GM12872 (cell line): ENCODE measurements around the gene ABCD1.

Experiments
- TF ChIP-seq, protein P1 (sequence below): IDR thresholded peaks from 3 replicates; pipeline ENCODE4 v1.5.1; 2011; ENCODE audit warnings: low read depth, mild to moderate bottlenecking, low read length, moderate library complexity; ENCODE audit not compliant: insufficient read depth

The ABCD1 gene

DNA sequence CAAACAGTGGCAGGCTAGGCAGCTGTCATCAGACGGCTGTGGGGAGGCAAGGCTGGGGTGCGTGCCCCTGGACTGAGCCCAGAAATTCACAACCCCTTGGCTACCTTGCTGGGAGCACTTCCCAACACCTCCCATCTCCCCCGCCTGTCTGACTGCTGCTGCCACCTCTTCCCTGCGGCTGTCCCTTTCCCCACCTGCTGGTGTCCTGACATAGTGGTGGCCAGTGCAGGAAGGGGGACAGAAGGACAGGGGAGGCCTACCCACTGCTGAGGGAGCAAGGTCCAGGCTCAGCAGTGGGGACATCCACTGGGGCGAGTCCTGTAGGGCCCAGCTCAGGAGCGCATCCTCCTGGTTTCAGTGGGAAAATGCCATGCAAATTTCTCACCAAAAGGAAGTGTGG is 3.4 kb downstream of the ABCD1 start:
- TF ChIP-seq, protein P1, sequence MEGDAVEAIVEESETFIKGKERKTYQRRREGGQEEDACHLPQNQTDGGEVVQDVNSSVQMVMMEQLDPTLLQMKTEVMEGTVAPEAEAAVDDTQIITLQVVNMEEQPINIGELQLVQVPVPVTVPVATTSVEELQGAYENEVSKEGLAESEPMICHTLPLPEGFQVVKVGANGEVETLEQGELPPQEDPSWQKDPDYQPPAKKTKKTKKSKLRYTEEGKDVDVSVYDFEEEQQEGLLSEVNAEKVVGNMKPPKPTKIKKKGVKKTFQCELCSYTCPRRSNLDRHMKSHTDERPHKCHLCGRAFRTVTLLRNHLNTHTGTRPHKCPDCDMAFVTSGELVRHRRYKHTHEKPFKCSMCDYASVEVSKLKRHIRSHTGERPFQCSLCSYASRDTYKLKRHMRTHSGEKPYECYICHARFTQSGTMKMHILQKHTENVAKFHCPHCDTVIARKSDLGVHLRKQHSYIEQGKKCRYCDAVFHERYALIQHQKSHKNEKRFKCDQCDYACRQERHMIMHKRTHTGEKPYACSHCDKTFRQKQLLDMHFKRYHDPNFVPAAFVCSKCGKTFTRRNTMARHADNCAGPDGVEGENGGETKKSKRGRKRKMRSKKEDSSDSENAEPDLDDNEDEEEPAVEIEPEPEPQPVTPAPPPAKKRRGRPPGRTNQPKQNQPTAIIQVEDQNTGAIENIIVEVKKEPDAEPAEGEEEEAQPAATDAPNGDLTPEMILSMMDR, result no peak

DNA sequence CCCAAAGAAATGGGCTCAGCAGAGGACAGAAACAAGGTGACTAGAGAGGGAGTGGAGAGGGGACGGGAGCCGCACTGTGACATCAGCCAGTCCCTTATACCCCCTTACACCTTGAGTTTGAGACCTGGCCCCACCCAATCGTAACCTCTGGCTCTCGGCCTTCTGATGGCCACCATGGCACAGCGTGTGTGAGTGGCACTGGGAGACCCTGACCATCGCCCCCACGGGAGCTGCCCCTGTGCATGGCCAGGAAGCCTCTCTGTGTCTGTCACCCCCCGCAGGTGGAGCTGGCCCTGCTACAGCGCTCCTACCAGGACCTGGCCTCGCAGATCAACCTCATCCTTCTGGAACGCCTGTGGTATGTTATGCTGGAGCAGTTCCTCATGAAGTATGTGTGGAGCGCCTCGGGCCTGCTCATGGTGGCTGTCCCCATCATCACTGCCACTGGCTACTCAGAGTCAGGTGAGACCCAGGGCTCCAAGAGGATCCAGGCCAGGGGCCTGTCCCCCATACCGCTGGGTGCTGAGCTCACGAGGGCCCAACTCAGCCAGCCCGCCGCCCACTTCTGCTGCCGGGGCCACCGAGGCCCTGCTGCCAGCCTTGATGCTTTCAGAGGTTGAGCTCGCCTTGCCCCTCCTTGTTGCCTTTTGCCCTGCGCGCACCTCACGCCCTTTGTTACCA is 4.4 kb downstream of the ABCD1 start:
- TF ChIP-seq, protein P1, result no peak

DNA sequence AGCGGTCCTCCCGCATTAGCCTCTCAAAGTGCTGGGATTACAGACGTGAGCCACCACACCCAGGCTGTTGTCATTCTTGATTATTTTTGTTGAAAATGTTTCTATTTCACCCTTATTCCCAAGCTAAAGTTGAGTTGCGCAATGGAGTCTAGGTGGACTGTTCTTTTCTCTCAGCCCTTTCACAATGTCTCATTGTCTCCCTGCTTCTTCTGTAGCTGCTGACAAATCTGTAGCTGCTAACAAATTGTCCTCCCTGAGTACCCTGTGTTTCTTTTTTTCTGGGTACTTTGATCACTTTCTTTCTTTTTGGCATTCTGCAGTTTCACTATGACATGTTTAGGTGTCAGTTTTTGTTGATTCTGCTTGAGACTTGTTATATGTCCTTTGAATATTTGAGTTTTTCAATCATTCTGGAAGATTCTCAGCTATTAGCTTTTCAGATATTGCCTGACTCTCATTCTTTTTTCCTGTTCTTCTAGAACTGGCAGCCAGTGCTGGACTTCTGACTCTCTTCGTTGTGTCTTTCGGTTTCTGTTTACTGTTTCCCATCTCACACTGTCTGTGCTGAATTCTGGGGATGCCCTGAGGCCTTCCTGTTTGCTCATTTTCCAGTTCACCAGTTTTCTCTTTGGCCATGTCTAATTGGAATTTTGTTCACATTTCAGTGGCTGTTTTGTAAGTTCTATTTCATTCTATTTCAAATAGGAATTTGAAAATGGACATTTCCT is 6.6 kb downstream of the ABCD1 start:
- TF ChIP-seq, protein P1, result no peak

DNA sequence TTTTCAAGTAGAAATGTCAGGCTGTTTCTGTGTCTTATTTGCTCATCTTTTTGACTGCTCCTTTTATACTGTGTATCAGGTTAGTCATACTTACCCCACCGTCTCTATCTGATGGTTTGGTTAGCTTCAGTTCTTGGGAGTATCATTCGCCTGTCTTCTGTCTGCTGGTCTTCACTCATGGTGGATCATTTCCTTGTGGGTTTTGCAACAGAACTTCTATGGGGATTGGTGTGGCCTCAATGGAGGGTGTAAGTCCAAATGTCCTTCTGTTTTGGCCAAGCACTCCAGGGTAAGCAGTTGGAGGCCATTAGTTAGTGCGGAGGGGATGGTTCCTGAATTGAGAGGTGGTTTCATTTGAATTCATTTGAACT is 7.2 kb downstream of the ABCD1 start:
- TF ChIP-seq, protein P1, result no peak

DNA sequence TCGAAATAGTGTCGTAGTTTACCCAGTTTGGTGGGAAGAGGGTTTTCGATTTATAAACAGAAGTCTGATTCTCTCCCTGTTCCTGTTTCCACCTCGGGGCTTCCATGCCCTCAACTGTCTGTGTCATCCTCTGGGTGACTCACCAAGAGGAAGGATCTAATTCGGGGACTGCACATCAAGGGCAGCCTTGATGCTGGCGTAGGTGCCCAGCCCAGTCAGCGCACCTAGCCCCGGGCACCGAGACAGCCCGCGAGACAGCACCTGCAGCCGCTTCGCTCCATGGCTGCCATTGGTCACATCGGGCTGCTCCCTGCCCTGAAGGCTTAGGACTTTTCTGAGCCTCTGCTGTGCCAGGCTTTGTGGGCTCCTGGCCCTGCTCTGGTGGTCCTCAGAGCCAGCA is 7.7 kb downstream of the ABCD1 start:
- TF ChIP-seq, protein P1, result no peak

DNA sequence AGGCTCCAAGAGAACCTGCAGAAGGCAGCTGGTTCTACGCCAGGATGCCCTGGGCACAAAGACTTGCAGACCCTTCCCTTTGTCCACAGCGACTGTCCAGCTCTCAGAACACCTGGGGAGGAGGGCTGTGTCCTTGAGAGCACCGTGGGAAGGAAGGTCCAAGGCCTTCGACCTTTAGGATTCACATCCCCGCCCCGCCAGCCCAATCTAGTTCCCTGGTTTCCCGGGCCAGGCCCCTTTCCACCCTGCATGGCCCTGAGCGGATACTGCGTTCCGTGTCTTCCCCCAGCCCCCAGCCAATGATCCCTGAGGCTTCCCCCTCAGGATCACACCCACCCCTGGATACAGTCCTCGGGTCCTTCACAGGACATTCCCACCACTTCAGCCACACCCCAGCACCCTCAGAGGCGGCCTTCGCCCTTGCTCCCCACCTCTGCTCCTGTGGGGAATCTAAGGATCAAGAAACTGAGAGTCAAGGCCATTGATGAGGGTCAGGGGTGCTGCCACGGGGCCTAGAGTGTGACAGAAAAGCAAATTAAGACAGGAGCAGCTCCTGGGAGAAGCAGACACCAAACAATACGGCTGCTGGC is 9.1 kb downstream of the ABCD1 start:
- TF ChIP-seq, protein P1, result no peak

DNA sequence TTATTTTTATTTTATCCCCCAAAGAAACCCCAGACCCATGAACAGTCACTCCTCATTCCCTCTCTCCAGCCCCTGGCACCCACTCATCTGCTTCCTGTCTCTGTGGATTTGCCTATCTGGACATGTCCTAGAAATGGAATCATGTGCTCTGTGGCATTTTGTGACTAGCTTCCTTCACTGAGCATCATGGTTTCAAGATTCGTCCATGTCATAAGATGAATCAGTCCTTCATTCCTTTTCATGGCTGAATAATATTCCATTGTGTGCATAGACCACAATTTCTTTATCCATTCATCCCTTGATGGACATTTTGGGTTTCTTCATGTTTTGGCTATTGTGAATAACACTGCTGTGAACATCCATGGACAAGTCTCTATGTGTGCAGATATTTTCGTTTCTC is 10.2 kb downstream of the ABCD1 start:
- TF ChIP-seq, protein P1, result no peak
